ENCODE data around the gene RAB13.
A peak's percentile ranks its signal among the peaks of the same experiment; 100 is the strongest.
"Not testable (repeated sequence)": the region's sequence is repeated elsewhere in the genome, so short reads cannot be mapped to it uniquely, and the experiment has no call there.

Gene RAB13

GRCh38 chr1:153985941-153986761 lies at the start of gene RAB13:
Gene RAB13 (minus strand): TSS chr1:153986339. CDS start chr1:153986236, 103 bp downstream.
- DNase-seq (ENCODE audit: extremely low read depth, low read depth) = peak; percentile 70
- TF ChIP-seq CTCF (IDR thresholded peaks at IDR 0.05; ENCODE audit: low read depth, low read length) = no peak

DNA sequence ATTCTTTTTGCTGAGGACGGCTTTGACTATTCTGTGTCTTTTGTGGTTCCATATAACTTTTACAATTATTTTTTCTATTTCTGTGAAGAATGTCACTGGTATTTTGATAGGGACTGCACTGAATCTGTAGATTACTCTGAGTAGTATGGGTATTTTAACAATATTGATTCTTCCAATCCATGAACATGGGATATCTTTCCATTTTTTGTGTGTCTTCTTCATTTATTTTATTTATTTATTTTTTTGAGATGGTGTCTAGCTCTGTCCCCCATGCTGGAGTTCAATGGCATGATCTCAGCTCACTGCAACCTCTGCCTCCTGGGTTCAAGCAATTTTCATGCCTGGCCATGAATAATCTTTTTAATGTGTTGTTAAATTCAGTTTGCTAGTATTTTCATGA lies 47.6 kb upstream of the RAB13 start:
- not testable (repeated sequence) for DNase-seq (ENCODE audit: extremely low read depth, low read depth)

- no peak for TF ChIP-seq CTCF (IDR thresholded peaks at IDR 0.05; ENCODE audit: low read depth, low read length)
- DNase-seq (ENCODE audit: extremely low read depth, low read depth) = no peak
These were observed 33.8 kb upstream of the RAB13 start for GRCh38 chr1:154019940-154020339.

GRCh38 chr1:154019269-154019668 lies 33.1 kb upstream of the RAB13 start:
- no peak for TF ChIP-seq CTCF (IDR thresholded peaks at IDR 0.05; ENCODE audit: low read depth, low read length)
- no peak for DNase-seq (ENCODE audit: extremely low read depth, low read depth)

DNA sequence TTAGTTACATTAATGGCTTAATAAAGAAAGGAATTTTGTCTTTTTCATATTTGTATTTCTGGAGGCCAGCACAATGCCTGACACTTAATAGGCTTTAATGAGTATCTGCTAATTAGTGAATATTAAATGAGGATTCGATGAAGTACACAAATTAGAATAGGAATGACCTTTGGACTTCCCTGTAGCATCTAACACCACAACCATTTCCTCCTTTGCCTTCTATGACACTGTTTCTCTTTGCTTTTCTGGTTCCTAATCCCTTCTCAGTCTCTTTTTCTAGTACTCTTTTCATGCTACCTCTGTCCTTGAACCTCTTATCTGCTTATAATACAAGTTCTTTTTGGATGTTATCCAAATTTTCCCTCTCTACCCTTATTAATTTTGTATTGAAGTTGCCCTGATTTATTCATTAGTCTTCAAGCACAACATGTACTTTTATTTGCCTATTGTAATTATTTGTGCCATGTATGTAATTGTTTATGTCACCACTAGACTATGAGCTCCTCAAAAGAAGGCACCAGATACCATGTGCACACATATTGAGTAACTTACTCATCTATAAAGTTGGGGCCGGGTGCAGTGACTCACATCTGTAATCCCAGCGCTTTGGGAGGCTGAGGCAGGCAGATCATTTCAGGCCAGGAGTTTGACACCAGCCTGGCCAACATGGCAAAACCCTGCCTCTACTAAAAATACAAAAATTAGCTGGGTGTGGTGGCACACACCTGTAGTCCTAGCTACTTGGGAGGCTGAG lies 28.2 kb upstream of the RAB13 start:
- no peak for TF ChIP-seq CTCF (IDR thresholded peaks at IDR 0.05; ENCODE audit: low read depth, low read length)
- DNase-seq (ENCODE audit: extremely low read depth, low read depth) = no peak

DNA sequence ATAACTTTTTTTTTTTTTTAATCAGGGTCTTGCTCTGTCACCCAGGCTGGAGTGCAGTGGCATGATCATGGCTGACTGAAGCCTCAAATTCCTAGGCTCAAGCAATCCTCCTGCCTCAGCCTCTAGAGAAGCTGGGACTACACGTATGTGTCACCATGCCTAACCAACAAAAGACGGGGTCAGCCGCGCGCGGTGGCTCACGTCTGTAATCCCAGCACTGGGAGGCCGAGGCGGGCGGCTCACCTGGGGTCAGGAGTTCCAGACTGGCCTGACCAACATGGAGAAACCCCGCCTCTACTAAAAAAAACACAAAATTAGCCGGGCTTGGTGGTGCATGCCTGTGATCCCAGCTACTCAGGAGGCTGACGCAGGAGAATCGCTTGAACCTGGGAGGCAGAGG lies 26.4 kb upstream of the RAB13 start:
- DNase-seq (ENCODE audit: extremely low read depth, low read depth) = not testable (repeated sequence)

DNA sequence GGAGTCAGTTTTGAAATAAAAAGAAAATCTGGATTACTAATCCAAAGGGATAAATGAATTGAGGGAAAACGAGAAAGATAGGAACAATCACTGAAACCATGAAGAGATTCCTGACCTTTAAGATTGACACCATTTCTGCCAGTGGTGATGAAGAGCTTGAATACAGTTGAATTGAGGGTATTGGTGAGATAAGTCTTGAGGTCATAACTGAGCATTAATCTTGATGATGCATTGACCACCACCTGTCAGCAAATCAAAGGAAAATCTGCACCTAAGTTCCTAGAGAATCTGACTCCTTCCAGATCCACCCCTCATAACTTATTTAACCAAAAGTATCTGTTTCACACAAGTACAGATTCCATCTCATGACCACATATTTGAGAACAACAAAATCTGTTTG lies 26.0 kb upstream of the RAB13 start:
- no peak for TF ChIP-seq CTCF (IDR thresholded peaks at IDR 0.05; ENCODE audit: low read depth, low read length)
- no peak for DNase-seq (ENCODE audit: extremely low read depth, low read depth)

DNA sequence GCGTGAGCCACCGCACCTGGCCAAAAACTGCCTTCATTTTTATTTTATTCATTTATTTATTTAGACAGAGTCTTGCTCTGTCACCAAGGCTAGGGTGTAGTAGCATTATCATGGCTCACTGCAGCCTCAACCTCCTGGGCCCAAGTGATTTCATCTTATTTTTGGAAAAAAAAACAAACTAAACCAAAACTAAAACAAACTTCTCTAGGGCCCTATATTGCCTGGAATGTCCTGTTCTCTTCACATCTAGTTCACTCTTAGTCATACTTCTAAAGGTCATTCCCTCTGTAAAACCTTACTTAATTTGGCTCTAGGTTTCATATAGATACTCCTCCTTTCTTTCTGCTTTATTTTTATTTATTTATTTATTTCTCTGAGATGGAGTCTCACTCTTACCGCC lies 20.0 kb upstream of the RAB13 start:
- TF ChIP-seq CTCF (IDR thresholded peaks at IDR 0.05; ENCODE audit: low read depth, low read length) = no peak
- DNase-seq (ENCODE audit: extremely low read depth, low read depth) = no peak
